ENCODE measurements around the gene FBXL19. TPM values are rescaled to one million over a fixed set of nuclear protein-coding genes. Genes with fewer than 3 reads are reported as not detected.
"Not testable (repeated sequence)": the region's sequence is repeated elsewhere in the genome, so short reads cannot be mapped to it uniquely, and the experiment has no call there.

Gene FBXL19
- polyA plus RNA-seq, 1 donor = 17.6 TPM

GRCh38 chr16:30931068-30931650 is 7.8 kb downstream of the FBXL19 start:
- peak in 1 of 2 donors; percentile 73 for DNase-seq
- H3K4me3 ChIP-seq (ENCODE audit: low read length) = no peak overlapping the region
- peaks cover 17% of the 10 kb centered on the region for H3K4me1 ChIP-seq (ENCODE audit: control insufficient read depth, insufficient read depth, low read length)
- H3K36me3 ChIP-seq (ENCODE audit: control insufficient read depth, insufficient read depth, low read length) = peaks cover 62% of the 10 kb centered on the region
- H3K9me3 ChIP-seq (ENCODE audit: control insufficient read depth, low read depth, low read length) = no peaks in the 10 kb centered on the region
- peak overlapping the region; percentile 29 for H3K27ac ChIP-seq (ENCODE audit: low read length)
- H3K27me3 ChIP-seq (ENCODE audit: control insufficient read depth, insufficient read depth, low read length) = no peaks in the 10 kb centered on the region
- WGBS (ENCODE audit: insufficient coverage, low lambda C conversion rate) = no CpG with 5 or more reads among the region's 12 CpGs

DNA sequence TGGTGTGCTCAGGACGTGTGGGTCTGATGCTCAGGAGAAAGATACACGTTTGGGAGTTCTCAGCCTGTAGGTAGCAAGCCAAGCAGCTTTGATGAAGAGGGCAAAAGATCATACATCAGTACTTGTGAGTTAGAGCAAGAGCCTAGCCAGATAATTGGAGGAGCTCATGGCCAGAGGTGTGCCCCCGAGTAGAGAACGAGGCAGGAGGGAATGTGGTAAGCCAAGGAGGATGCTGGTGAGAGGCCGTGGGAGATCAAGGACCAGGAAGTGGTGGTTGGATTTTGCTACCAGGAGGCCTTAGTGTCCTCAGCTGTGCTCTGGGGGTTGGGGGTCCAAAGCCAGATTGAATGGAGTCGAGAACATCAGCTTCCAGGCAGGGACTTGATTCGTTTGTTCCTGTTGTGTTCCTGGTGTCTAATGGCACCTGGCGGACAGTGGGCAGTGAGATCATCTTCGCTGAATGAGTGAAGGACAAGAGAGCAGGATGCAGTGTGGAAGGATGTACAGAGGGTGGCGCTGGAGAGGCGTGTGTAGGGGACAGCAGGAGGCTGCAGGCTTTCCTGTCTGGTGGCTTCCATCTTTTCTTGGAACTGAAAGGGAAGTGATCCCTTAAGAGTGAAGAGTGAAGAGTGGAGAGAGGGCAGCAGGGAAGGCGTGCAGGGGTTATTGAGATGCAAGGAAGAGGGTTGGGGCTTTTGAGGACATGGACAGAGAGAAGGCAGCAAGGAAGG is 11.6 kb downstream of the FBXL19 start:
- Histone ChIP-seq H3K4me3 (ENCODE audit: low read length) (no peak overlapping the region), H3K36me3 (ENCODE audit: control insufficient read depth, insufficient read depth, low read length) (peaks cover 44% of the 10 kb centered on the region), H3K27me3 (ENCODE audit: control insufficient read depth, insufficient read depth, low read length) (no peaks in the 10 kb centered on the region), H3K9me3 (ENCODE audit: control insufficient read depth, low read depth, low read length) (no peaks in the 10 kb centered on the region), H3K27ac (ENCODE audit: low read length) (no peak overlapping the region), H3K4me1 (ENCODE audit: control insufficient read depth, insufficient read depth, low read length) (peaks cover 17% of the 10 kb centered on the region)
- DNase-seq = no peak
- 72% methylated on average over 3 of the region's 12 CpGs for WGBS (ENCODE audit: insufficient coverage, low lambda C conversion rate)

DNA sequence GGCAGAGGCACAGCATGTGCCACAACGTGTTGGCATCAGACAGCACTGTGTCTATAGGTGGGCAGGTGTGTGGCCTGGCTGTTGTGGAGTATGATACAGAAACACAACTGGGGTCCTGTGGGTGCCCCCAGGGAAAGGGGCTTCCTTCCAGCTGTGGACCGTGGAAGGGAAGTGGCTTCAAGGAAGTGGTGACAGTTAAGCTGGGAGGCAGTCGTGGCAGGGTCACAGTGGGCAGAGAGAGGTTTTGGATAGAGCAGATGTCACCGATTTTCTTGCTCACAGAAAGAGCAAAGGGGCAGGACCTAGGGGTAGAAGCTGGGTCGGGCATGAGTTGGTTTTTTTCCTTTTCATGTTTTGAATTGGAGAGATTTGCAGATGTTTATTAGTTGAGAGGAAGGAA is 14.3 kb downstream of the FBXL19 start:
- Histone ChIP-seq H3K4me3 (ENCODE audit: low read length) (no peak overlapping the region), H3K27ac (ENCODE audit: low read length) (no peak overlapping the region), H3K27me3 (ENCODE audit: control insufficient read depth, insufficient read depth, low read length) (no peaks in the 10 kb centered on the region), H3K36me3 (ENCODE audit: control insufficient read depth, insufficient read depth, low read length) (peaks cover 27% of the 10 kb centered on the region), H3K9me3 (ENCODE audit: control insufficient read depth, low read depth, low read length) (no peaks in the 10 kb centered on the region), H3K4me1 (ENCODE audit: control insufficient read depth, insufficient read depth, low read length) (peaks cover 11% of the 10 kb centered on the region)
- WGBS (ENCODE audit: insufficient coverage, low lambda C conversion rate) = 100% methylated on average over 1 of the region's 5 CpGs
- DNase-seq = no peak

DNA sequence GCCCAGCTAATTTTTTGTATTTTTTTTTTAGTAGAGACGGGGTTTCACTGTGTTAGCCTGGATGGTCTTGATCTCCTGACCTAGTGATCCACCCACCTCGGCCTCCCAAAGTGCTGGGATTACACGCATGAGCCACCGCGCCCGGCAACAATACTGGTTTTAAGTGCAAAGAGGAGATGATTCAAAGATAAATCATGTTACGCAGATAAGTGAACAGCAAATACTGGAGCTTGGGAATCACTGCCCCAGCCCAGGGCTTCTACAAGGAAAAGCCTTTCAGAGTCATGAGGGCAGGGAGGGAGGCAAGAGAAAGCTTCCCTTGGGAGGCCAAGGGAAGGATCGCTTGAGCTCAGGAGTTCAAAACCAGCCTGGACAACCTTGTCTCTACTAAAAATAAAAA is 16.2 kb downstream of the FBXL19 start:
- H3K4me3 ChIP-seq (ENCODE audit: low read length); H3K9me3 ChIP-seq (ENCODE audit: control insufficient read depth, low read depth, low read length); H3K27me3 ChIP-seq (ENCODE audit: control insufficient read depth, insufficient read depth, low read length); DNase-seq; H3K27ac ChIP-seq (ENCODE audit: low read length): not testable (repeated sequence)
- peaks cover 19% of the 10 kb centered on the region for H3K4me1 ChIP-seq (ENCODE audit: control insufficient read depth, insufficient read depth, low read length)
- no CpG with 5 or more reads among the region's 8 CpGs for WGBS (ENCODE audit: insufficient coverage, low lambda C conversion rate)
- H3K36me3 ChIP-seq (ENCODE audit: control insufficient read depth, insufficient read depth, low read length) = peaks cover 31% of the 10 kb centered on the region

DNA sequence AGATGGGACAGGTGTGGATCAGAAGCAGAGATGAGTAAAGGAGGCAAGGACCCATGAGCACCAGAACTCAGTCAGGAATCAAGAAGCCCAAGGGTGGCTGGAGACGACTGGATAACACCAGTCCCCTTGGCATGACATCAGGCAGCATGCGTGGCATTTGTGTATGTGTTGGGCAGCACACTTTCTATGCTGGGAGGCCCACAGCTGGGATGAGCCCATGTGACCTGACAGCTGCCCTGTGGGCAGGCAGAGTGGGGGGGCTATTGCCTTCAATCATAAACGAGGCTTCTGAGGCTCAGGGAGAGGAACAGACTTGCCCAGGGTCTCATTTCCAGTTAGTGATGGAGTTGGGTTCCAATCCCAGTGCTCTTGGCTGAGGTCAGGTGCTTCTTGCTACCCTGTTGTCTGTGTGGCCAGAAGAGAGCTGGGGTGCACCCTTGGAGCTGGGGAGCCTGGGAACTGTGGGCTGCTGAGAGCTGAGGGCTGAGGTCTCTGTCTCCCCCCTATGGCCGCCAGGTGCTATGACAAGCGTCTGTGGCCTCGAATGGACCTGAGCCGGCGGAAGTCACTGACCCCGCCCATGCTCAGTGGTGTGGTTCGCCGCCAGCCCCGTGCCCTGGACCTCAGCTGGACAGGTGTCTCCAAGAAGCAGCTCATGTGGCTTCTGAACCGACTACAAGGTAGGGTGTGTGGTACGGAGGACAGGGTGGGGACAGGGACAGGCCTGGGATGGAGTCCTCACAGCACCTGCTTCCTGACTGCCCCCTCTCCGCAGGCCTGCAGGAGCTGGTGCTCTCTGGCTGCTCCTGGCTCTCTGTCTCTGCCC is 18.4 kb downstream of the FBXL19 start:
- DNase-seq = peak; percentile 85 to 89
- Histone ChIP-seq H3K36me3 (ENCODE audit: control insufficient read depth, insufficient read depth, low read length) (peaks cover 35% of the 10 kb centered on the region), H3K9me3 (ENCODE audit: control insufficient read depth, low read depth, low read length) (no peaks in the 10 kb centered on the region), H3K4me3 (ENCODE audit: low read length) (peak overlapping the region; percentile 5), H3K27me3 (ENCODE audit: control insufficient read depth, insufficient read depth, low read length) (no peaks in the 10 kb centered on the region), H3K4me1 (ENCODE audit: control insufficient read depth, insufficient read depth, low read length) (peaks cover 19% of the 10 kb centered on the region), H3K27ac (ENCODE audit: low read length) (peak overlapping the region; percentile 78)
- no CpG with 5 or more reads among the region's 15 CpGs for WGBS (ENCODE audit: insufficient coverage, low lambda C conversion rate)

- peak; percentile 64 to 82 for DNase-seq
- Histone ChIP-seq H3K9me3 (ENCODE audit: control insufficient read depth, low read depth, low read length) (no peaks in the 10 kb centered on the region), H3K4me3 (ENCODE audit: low read length) (peak overlapping the region; percentile 5), H3K27ac (ENCODE audit: low read length) (peak overlapping the region; percentile 78), H3K27me3 (ENCODE audit: control insufficient read depth, insufficient read depth, low read length) (no peaks in the 10 kb centered on the region), H3K4me1 (ENCODE audit: control insufficient read depth, insufficient read depth, low read length) (peaks cover 19% of the 10 kb centered on the region), H3K36me3 (ENCODE audit: control insufficient read depth, insufficient read depth, low read length) (peaks cover 35% of the 10 kb centered on the region)
- WGBS (ENCODE audit: insufficient coverage, low lambda C conversion rate) = no CpG with 5 or more reads among the region's 4 CpGs
Measured at GRCh38 chr16:30942426-30942806, 19.0 kb downstream of the FBXL19 start.

GRCh38 chr16:30944352-30944751 is 21.0 kb downstream of the FBXL19 start:
- no peak overlapping the region for H3K4me3 ChIP-seq (ENCODE audit: low read length)
- no peaks in the 10 kb centered on the region for H3K27me3 ChIP-seq (ENCODE audit: control insufficient read depth, insufficient read depth, low read length)
- H3K36me3 ChIP-seq (ENCODE audit: control insufficient read depth, insufficient read depth, low read length) = peaks cover 32% of the 10 kb centered on the region
- H3K27ac ChIP-seq (ENCODE audit: low read length) = no peak overlapping the region
- H3K4me1 ChIP-seq (ENCODE audit: control insufficient read depth, insufficient read depth, low read length) = peaks cover 22% of the 10 kb centered on the region
- no peak for DNase-seq
- no peaks in the 10 kb centered on the region for H3K9me3 ChIP-seq (ENCODE audit: control insufficient read depth, low read depth, low read length)

- peaks cover 30% of the 10 kb centered on the region for H3K36me3 ChIP-seq (ENCODE audit: control insufficient read depth, insufficient read depth, low read length)
- no peak overlapping the region for H3K27ac ChIP-seq (ENCODE audit: low read length)
- DNase-seq = no peak
Measured at GRCh38 chr16:30946671-30947540, 23.5 kb downstream of the FBXL19 start.

DNA sequence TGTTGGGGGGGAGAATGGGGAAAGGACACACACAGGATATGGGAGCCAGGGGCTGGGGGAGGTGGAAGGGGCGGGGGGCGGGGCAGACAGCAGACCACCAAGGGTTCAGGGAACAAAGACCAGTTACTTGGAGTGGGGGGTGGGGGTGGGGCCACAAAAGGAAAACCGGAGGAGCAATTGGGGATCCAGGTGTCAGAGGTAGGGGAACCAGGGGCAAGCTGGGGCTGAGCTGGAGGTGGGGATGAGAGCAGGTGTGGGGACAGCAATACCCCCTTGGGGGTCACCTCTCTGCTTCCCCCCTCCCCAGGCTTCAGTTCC is 24.1 kb downstream of the FBXL19 start:
- no CpG with 5 or more reads among the region's 3 CpGs for WGBS (ENCODE audit: insufficient coverage, low lambda C conversion rate)
- Histone ChIP-seq H3K4me1 (ENCODE audit: control insufficient read depth, insufficient read depth, low read length) (peaks cover 26% of the 10 kb centered on the region), H3K9me3 (ENCODE audit: control insufficient read depth, low read depth, low read length) (no peaks in the 10 kb centered on the region), H3K36me3 (ENCODE audit: control insufficient read depth, insufficient read depth, low read length) (peaks cover 30% of the 10 kb centered on the region), H3K4me3 (ENCODE audit: low read length) (peak overlapping the region; percentile 63), H3K27ac (ENCODE audit: low read length) (peak overlapping the region; percentile 46), H3K27me3 (ENCODE audit: control insufficient read depth, insufficient read depth, low read length) (no peaks in the 10 kb centered on the region)
- no peak for DNase-seq

More at GRCh38 chr16:30946671-30947540, 23.5 kb downstream of the FBXL19 start:
- Histone ChIP-seq H3K9me3 (ENCODE audit: control insufficient read depth, low read depth, low read length) (no peaks in the 10 kb centered on the region), H3K4me3 (ENCODE audit: low read length) (no peak overlapping the region), H3K27me3 (ENCODE audit: control insufficient read depth, insufficient read depth, low read length) (no peaks in the 10 kb centered on the region), H3K4me1 (ENCODE audit: control insufficient read depth, insufficient read depth, low read length) (peaks cover 31% of the 10 kb centered on the region)
- WGBS (ENCODE audit: insufficient coverage, low lambda C conversion rate) = no CpG with 5 or more reads among the region's 38 CpGs

Data from large intestine (tissue), 3 donors.